OCI-LY7 (cell line): ENCODE measurements around the gene STN1. TPM values are rescaled to one million over a fixed set of nuclear protein-coding genes. Genes with fewer than 3 reads are reported as not detected.

Experiments
- BruUV-seq: library from RNA; stranded (reverse); fragments of 400-500 nt; replicated peaks from 2 replicates; lab custom pipeline; 2021; lab: Mats Ljungman, UMichigan
- CTCF ChIA-PET: fragments of 300-600 bp; sonication (Branson Sonifier 250); formaldehyde crosslinking; loops from one replicate; lab custom pipeline; 2022; ENCODE audit warnings: antibody characterized with exemption; ENCODE audit not compliant: unreplicated experiment; lab: Charles Lee
- POLR2A ChIA-PET: fragments of 300-600 bp; sonication (Branson Sonifier 250); formaldehyde crosslinking; loops from one replicate; lab custom pipeline; 2022; ENCODE audit warnings: antibody characterized with exemption; lab: Charles Lee
- DNase-seq: peaks from one replicate; pipeline ENCODE4 v3.0.0-alpha.2; 2015; ENCODE audit warnings: low spot score
- H2AFZ ChIP-seq: fragments of 200-600 bp; sonication (generic), shearing (Covaris generic); 2 replicates; pipeline ENCODE4 v1.6.1; 2014; ENCODE audit warnings: mild to moderate bottlenecking, antibody characterized with exemption, low read length, moderate library complexity
- H3K27ac ChIP-seq: fragments of 200-600 bp; sonication (generic); 2 replicates; pipeline ENCODE4 v1.5.1; 2014; ENCODE audit warnings: mixed run types, low read depth, mild to moderate bottlenecking, moderate library complexity, low read length, inconsistent platforms; ENCODE audit not compliant: poor library complexity, severe bottlenecking
- H3K36me3 ChIP-seq: fragments of 200-600 bp; sonication (generic); 2 replicates; pipeline ENCODE4 v1.6.1; 2014; ENCODE audit warnings: mild to moderate bottlenecking, antibody characterized with exemption, low read length, moderate library complexity, mixed read lengths; ENCODE audit not compliant: insufficient read depth
- H3K4me1 ChIP-seq: fragments of 200-600 bp; sonication (generic); 2 replicates; pipeline ENCODE4 v1.5.1; 2014; ENCODE audit warnings: mild to moderate bottlenecking, low read length; ENCODE audit not compliant: insufficient read depth, poor library complexity, severe bottlenecking
- H3K4me2 ChIP-seq: fragments of 200-600 bp; sonication (generic); 2 replicates; pipeline ENCODE4 v1.6.1; 2014; ENCODE audit warnings: mild to moderate bottlenecking, low read length
- H3K4me3 ChIP-seq: fragments of 200-600 bp; sonication (generic); 2 replicates; pipeline ENCODE4 v1.5.1; 2014; ENCODE audit warnings: mild to moderate bottlenecking, low read depth, low read length; ENCODE audit not compliant: poor library complexity, severe bottlenecking
- H3K79me2 ChIP-seq: fragments of 200-600 bp; sonication (generic); 2 replicates; pipeline ENCODE4 v1.6.1; 2016; ENCODE audit warnings: low read depth, mild to moderate bottlenecking, low read length, moderate library complexity, mixed read lengths; ENCODE audit not compliant: insufficient read depth
- H3K9me2 ChIP-seq: fragments of 200-600 bp; sonication (generic); 2 replicates; pipeline ENCODE4 v1.6.1; 2016; ENCODE audit warnings: mild to moderate bottlenecking, low read length, mixed read lengths; ENCODE audit not compliant: insufficient read depth
- H3K9me3 ChIP-seq: fragments of 200-600 bp; sonication (generic); 2 replicates; pipeline ENCODE4 v1.6.1; 2014; ENCODE audit warnings: mild to moderate bottlenecking, mixed run types, low read length, mixed read lengths
- H4K20me1 ChIP-seq: fragments of 200-600 bp; sonication (generic); 2 replicates; pipeline ENCODE4 v1.6.1; 2014; ENCODE audit warnings: mild to moderate bottlenecking, antibody characterized with exemption, low read length, moderate library complexity, mixed read lengths; ENCODE audit not compliant: insufficient read depth
- CTCF ChIP-seq: fragments of 200-600 bp; sonication (generic); conservative IDR thresholded peaks from 2 replicates; pipeline ENCODE4 v1.5.1; 2014; ENCODE audit warnings: mild to moderate bottlenecking, antibody characterized with exemption, low read length, moderate library complexity, mixed read lengths
- EZH2phosphoT487 ChIP-seq: fragments of 200-600 bp; sonication (generic); IDR thresholded peaks from 2 replicates; pipeline ENCODE4 v1.6.1; 2018; ENCODE audit warnings: low read depth, borderline replicate concordance, mild to moderate bottlenecking, mixed run types, antibody characterized with exemption, low read length, moderate library complexity, mixed read lengths
- intact Hi-C: fragments of 100-400 bp; cut with micrococcal nuclease; formaldehyde crosslinking; loops from one replicate; pipeline ENCODE4 v1.10.0; 2022; ENCODE audit not compliant: unreplicated experiment
- total RNA-seq, 2 experiments: library from RNA; depleted of rRNA in 1 of 2; stranded (reverse); fragments of >200 nt in 1 of 2; shearing (Covaris generic) in 1 of 2; gene quantifications; 2 replicates each; pipeline ENCODE4 v1.2.3, GENCODE V29; 2014 to 2022

STN1 gene
- total RNA-seq, 2 experiments from 2014 or later = 19.5 to 24.5 TPM

DNA sequence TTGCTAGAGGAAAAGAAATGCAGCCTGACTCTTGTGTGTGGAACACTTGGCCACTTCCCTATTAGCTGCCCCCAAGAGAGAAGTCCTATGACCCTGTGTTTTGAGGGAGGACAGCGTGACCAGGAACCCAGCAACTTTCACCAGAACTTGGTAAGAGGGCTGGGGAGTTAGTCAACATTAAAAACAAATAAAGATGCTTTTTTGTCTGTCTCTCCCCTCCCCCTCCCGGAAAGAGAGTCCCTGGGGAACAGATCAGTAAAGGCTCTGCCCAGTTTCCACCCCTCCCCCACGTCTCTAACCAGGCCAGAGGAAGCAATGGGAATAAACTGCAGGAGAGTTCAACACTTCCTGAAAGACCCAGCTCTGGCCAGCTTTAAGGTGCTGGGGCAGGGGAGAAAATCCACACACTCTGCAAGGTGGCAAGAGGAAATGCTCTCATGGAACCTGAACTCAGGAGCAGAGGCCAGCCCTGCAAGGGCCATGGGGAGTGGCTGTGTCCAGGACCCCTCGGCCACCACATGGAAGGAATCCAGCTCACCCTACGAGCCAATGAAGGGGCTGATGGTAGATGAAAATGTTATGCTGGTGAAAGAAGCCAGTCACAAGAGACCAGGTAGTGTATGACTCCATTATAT lies 84.1 kb downstream of the STN1 start:
- H3K4me2 ChIP-seq = peak overlapping the region; percentile 58
- CTCF ChIA-PET = no interaction called here

GRCh38 chr10:103832806-103833205 lies 85.2 kb downstream of the STN1 start:
- Histone ChIP-seq H3K9me3 (peaks cover 7% of the 10 kb centered on the region; the same call in 1 of the 2 replicates), H2AFZ (no peak overlapping the region), H3K4me3 (no peak overlapping the region), H3K36me3 (no peaks in the 10 kb centered on the region; the same call in 1 of the 2 replicates), H4K20me1 (no peaks in the 10 kb centered on the region), H3K79me2 (no peaks in the 10 kb centered on the region), H3K27ac (no peak overlapping the region), H3K4me1 (peaks cover 78% of the 10 kb centered on the region), H3K4me2 (no peak overlapping the region), H3K9me2 (no peaks in the 10 kb centered on the region)
- CTCF ChIA-PET = no interaction called here
- intact Hi-C loops = no loop called here
- TF ChIP-seq EZH2phosphoT487 = no peak
- no peak for TF ChIP-seq CTCF
- no TSS peak for BruUV-seq
- POLR2A ChIA-PET = interaction anchor here (1.1 kb wide), 1 partner anchor 19 kb away, joined by 3 read pairs; no protein-coding TSS in a partner anchor
- DNase-seq = no peak

More for the DNA sequence above, 84.1 kb downstream of the STN1 start:
- POLR2A ChIA-PET = interaction anchor here (0.6 to 1.1 kb wide), 2 partner anchors 15 to 20 kb away, joined by 3 read pairs; no protein-coding TSS in a partner anchor
- intact Hi-C loops = no loop called here
- no TSS peak for BruUV-seq
- peak overlapping the region; percentile 90 for H2AFZ ChIP-seq
- peaks cover 7% of the 10 kb centered on the region; the same call in 1 of the 2 replicates for H3K9me3 ChIP-seq
- H3K27ac ChIP-seq = peak overlapping the region; percentile 39
- H3K9me2 ChIP-seq = no peaks in the 10 kb centered on the region
- no peaks in the 10 kb centered on the region for H3K79me2 ChIP-seq
- peak; percentile 58 for DNase-seq
- TF ChIP-seq EZH2phosphoT487 = no peak
- no peak for TF ChIP-seq CTCF
- no peaks in the 10 kb centered on the region; the same call in 1 of the 2 replicates for H3K36me3 ChIP-seq
- H3K4me1 ChIP-seq = peaks cover 74% of the 10 kb centered on the region
- peak overlapping the region; percentile 36 for H3K4me3 ChIP-seq
- no peaks in the 10 kb centered on the region for H4K20me1 ChIP-seq

Other genes starting within 250 kb of the STN1 start
- gene SH3PXD2A, start 62.6 kb downstream of the STN1 start, total RNA-seq (2014; rRNA removed; shearing (Covaris generic)) = 0.85 and 1.3 TPM in 2 replicates
- gene SH3PXD2A, start 62.6 kb downstream of the STN1 start, total RNA-seq (2022) = 5.8 and 5.9 TPM in 2 replicates
- 19.0 and 19.9 TPM in 2 replicates for gene SLK, start 49.0 kb upstream of the STN1 start, total RNA-seq (2014; rRNA removed; shearing (Covaris generic))
- 19.4 and 21.2 TPM in 2 replicates for gene SLK, start 49.0 kb upstream of the STN1 start, total RNA-seq (2022)
- gene COL17A1, start 167.7 kb upstream of the STN1 start, total RNA-seq (2014; rRNA removed; shearing (Covaris generic)) = not detected in 2 replicates
- gene COL17A1, start 167.7 kb upstream of the STN1 start, total RNA-seq (2022) = 0.15 and 0.17 TPM in 2 replicates
- gene SFR1, start 204.0 kb upstream of the STN1 start, total RNA-seq (2014; rRNA removed; shearing (Covaris generic)) = 6.9 and 14.8 TPM in 2 replicates
- 13.9 and 18.0 TPM in 2 replicates for gene SFR1, start 204.0 kb upstream of the STN1 start, total RNA-seq (2022)